Left ventricle myocardium inferior (tissue), 1 donor: Measurements from ENCODE around the gene PPP1R14D. TPM values are rescaled to one million over a fixed set of nuclear protein-coding genes. Genes with fewer than 3 reads are reported as not detected.
"Not testable (repeated sequence)": the region's sequence is repeated elsewhere in the genome, so short reads cannot be mapped to it uniquely, and the experiment has no call there.

ENCODE experiments used
- DNase-seq: peaks from one replicate; pipeline ENCODE4 v3.0.0-alpha.2; 2020
- H3K27ac ChIP-seq: fragments of 200-600 bp; replicated peaks from 2 replicates; pipeline ENCODE4 v1.8.0; 2021
- H3K27me3 ChIP-seq: fragments of 200-600 bp; 2 replicates; pipeline ENCODE4 v1.8.0; 2021; ENCODE audit warnings: low read depth
- H3K36me3 ChIP-seq: fragments of 200-600 bp; 2 replicates; pipeline ENCODE4 v1.8.0; 2021
- H3K4me1 ChIP-seq: fragments of 200-600 bp; 2 replicates; pipeline ENCODE4 v1.8.0; 2021
- H3K4me3 ChIP-seq: fragments of 200-600 bp; 2 replicates; pipeline ENCODE4 v1.8.0; 2021; ENCODE audit warnings: mild to moderate bottlenecking, moderate library complexity
- H3K9me3 ChIP-seq: fragments of 200-600 bp; replicated peaks from 2 replicates; pipeline ENCODE4 v1.8.0; 2021
- intact Hi-C: fragments of 100-400 bp; cut with micrococcal nuclease; formaldehyde crosslinking; loops from one replicate; pipeline ENCODE4 v1.11.0; 2022
- total RNA-seq: library from RNA; stranded (reverse); fragmentation: NEBNext Ultra II Directional; extraction: Animal tissue kit (Norgen Biotek cat#: 25700); gene quantifications from one replicate; pipeline ENCODE4 v1.2.1, GENCODE V29; 2021
- TF ChIP-seq, protein P1 (sequence below): fragments of 200-600 bp; IDR thresholded peaks from 2 replicates; pipeline ENCODE4 v1.8.0; 2021; ENCODE audit warnings: antibody characterized with exemption, mild to moderate bottlenecking, borderline replicate concordance
- donor health status: DM: no; HTN: yes; CAD: no; lungs with severe emphysema.

Gene PPP1R14D
- total RNA-seq, 1 donor from 2014 or later, result not detected

- Histone ChIP-seq H3K36me3 (no peaks in the 10 kb centered on the region), H3K27me3 (peaks cover 47% of the 10 kb centered on the region), H3K27ac (no peak overlapping the region), H3K4me1 (no peaks in the 10 kb centered on the region), H3K4me3 (no peak overlapping the region), H3K9me3 (no peaks in the 10 kb centered on the region)
- TF ChIP-seq, protein P1, sequence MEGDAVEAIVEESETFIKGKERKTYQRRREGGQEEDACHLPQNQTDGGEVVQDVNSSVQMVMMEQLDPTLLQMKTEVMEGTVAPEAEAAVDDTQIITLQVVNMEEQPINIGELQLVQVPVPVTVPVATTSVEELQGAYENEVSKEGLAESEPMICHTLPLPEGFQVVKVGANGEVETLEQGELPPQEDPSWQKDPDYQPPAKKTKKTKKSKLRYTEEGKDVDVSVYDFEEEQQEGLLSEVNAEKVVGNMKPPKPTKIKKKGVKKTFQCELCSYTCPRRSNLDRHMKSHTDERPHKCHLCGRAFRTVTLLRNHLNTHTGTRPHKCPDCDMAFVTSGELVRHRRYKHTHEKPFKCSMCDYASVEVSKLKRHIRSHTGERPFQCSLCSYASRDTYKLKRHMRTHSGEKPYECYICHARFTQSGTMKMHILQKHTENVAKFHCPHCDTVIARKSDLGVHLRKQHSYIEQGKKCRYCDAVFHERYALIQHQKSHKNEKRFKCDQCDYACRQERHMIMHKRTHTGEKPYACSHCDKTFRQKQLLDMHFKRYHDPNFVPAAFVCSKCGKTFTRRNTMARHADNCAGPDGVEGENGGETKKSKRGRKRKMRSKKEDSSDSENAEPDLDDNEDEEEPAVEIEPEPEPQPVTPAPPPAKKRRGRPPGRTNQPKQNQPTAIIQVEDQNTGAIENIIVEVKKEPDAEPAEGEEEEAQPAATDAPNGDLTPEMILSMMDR, result no peak
- intact Hi-C loops, result no loop called here
- no peak for DNase-seq
Measured at GRCh38 chr15:40863660-40864270, 35.3 kb upstream of the PPP1R14D start.

DNA sequence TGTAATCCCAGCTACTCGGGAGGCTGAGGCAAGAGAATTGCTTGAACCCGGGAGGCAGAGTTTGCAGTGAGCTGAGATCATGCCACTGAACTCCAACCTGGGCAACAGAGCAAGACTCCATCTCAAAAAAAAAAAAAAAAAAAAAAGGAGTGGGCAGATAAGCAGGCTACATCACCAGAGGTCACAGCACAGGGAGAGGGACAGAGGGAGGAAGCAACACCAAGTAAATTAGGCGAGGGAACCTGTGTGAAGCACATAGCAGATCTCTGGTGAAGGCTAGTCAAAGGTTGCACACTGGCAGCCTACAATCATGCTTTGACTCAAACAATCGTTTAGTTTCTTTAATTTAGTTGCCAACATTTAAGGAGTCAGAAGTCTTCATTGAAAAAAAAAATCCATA, 32.6 kb upstream of the PPP1R14D start:
- H3K4me3 ChIP-seq, intact Hi-C loops, H3K4me1 ChIP-seq, H3K36me3 ChIP-seq, H3K9me3 ChIP-seq, DNase-seq, H3K27ac ChIP-seq: not testable (repeated sequence)
- peaks cover 47% of the 10 kb centered on the region for H3K27me3 ChIP-seq

DNA sequence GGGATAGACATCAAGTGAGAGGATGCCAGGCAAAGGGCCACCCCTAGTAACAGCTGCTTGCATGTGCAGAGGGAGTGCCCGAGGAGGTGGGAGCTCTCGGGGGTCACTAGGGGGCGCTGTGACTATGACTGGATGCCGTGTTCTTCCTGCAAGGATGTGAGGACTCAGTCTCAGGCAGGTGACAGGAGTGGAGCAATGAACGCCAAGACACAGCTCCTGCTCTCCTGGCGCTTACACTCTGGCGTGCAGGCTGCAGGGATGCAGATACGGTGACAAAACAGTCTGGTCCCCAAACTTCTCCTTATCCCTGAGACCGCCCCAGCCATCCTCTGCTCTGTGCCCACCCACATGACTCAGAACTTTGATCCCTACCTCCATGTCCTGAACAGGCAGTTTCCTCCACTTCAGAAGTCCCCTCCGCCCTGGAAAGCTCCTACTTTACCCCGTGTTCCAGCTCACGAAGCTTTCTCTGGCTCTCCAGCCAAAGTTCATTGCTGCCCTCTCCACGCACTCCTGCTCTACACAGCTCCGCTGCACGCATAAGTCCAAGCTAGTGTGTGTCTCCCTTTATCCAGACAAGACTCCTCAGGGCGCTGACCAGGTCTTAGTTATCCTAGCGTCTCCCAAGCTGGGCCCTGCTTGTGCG, 30.8 kb upstream of the PPP1R14D start:
- Histone ChIP-seq H3K9me3 (no peaks in the 10 kb centered on the region), H3K27me3 (peaks cover 51% of the 10 kb centered on the region), H3K4me1 (peaks cover 7% of the 10 kb centered on the region), H3K36me3 (no peaks in the 10 kb centered on the region), H3K27ac (no peak overlapping the region), H3K4me3 (no peak overlapping the region)
- intact Hi-C loops, result no loop called here
- peak; percentile 47 for DNase-seq
- TF ChIP-seq, protein P1, result peak; percentile 76

DNA sequence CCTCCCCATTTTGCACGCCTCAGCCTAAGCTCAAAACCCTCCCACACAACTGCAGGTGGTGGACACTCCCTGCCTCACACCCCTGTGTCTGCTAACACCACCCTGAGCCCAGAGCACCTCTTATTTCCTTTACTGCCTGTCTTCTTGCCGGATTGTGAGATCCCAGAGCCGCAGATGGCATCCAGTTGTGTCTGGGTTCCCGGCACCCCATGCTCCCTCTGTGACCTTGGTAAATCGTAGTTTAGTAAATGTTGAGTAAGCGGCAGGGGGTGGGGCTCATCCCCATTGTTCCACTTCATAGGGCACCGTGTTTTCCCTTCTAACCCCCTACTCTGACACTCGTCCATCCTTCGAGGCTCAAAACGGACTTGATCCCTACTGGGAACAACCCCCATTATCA, 30.2 kb upstream of the PPP1R14D start:
- intact Hi-C loops, result no loop called here
- TF ChIP-seq, protein P1, result no peak
- no peak for DNase-seq
- Histone ChIP-seq H3K27me3 (peaks cover 50% of the 10 kb centered on the region), H3K36me3 (no peaks in the 10 kb centered on the region), H3K9me3 (no peaks in the 10 kb centered on the region), H3K27ac (no peak overlapping the region), H3K4me3 (no peak overlapping the region), H3K4me1 (peaks cover 7% of the 10 kb centered on the region)

- Histone ChIP-seq H3K27ac (no peak overlapping the region), H3K4me3 (no peak overlapping the region), H3K27me3 (peaks cover 42% of the 10 kb centered on the region), H3K9me3 (no peaks in the 10 kb centered on the region), H3K36me3 (no peaks in the 10 kb centered on the region), H3K4me1 (peaks cover 7% of the 10 kb centered on the region)
- peak; percentile 63 for DNase-seq
- TF ChIP-seq, protein P1, result peak; percentile 96
- intact Hi-C loops, result no loop called here
Measured at GRCh38 chr15:40857601-40858341, 29.3 kb upstream of the PPP1R14D start.

GRCh38 chr15:40856746-40857145, 28.2 kb upstream of the PPP1R14D start:
- no peak overlapping the region for H3K27ac ChIP-seq

More at GRCh38 chr15:40856746-40857145, 28.2 kb upstream of the PPP1R14D start:
- H3K36me3 ChIP-seq, result no peaks in the 10 kb centered on the region
- intact Hi-C loops, result no loop called here
- peaks cover 35% of the 10 kb centered on the region for H3K27me3 ChIP-seq
- no peak overlapping the region for H3K4me3 ChIP-seq
- DNase-seq, result no peak
- TF ChIP-seq, protein P1, result no peak
- no peaks in the 10 kb centered on the region for H3K9me3 ChIP-seq
- H3K4me1 ChIP-seq, result peaks cover 7% of the 10 kb centered on the region
